GM21529 (cell line): Measurements from ENCODE around the gene ACR.
"Not testable (repeated sequence)": the region's sequence is repeated elsewhere in the genome, so short reads cannot be mapped to it uniquely, and the experiment has no call there.

Experiments used
- ATAC-seq: cut with Tn5 transposase; IDR thresholded peaks from one replicate; pipeline ENCODE4 v1.9.1; 2021; ENCODE audit not compliant: unreplicated experiment

Gene ACR

DNA sequence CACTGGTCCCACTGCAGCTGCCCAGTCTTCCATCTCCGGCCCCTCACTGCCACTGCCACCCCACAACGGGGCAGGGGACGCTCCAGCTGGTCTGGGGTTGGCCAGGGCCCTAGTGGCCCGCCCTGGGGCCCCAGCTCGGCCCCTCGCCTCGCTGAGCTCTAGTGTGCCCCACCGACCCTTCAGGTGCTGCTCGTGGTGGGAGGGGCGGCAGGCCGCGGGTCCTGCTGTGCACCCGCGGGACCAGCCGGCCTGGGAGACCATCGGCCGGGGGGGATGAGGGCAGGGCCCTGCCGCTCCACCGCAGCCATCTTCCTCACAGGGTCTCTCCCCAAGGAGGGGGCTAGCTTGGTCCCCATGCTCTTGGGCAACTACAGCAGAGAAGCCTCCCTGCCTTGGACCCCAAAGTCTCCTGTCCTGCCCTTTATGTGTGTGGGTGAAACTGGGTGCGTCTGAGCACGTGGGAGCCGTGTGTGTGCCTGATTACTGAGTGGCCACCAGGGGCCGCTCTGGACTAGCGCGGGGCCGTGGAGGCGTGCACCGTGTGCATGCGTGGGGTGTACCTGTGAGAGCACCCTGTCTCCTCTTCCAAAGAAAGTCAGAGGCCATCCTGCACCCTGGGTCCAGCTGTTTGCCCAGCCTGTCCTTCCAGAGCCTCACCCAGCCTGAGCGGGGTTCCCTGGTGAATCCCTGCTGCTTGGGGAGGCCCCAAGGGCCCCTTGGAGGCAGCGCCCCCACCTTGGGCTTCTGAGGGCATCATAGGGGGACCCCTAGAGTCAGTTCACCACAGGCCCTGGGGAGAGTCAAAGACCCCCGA lies 6.0 kb upstream of the ACR start:
- no peak for ATAC-seq

- ATAC-seq, result no peak
Observed at GRCh38 chr22:50732681-50733080, 5.3 kb upstream of the ACR start.

GRCh38 chr22:50733521-50734342 lies 4.3 kb upstream of the ACR start:
- ATAC-seq, result no peak

DNA sequence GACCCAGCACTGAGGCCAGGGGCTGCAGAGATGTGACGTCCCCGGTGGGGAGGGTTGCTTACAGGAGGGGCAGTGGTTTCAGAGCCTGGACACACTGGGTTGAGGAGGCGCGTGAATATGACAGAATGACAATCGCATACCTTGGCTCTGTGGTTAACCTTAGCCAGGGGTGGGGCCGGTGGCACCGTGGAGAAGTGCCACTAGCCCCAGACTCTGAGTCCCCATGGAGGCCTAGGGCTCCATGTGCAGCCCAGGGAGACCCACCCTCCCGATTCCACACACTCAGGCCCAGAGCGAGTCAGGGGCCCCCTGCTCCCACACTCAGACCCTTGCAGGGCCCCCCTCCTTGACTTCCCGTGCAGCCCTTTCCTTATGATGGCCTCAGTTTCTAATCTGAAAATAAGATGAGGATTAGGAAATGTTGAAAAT lies 3.6 kb upstream of the ACR start:
- no peak for ATAC-seq

DNA sequence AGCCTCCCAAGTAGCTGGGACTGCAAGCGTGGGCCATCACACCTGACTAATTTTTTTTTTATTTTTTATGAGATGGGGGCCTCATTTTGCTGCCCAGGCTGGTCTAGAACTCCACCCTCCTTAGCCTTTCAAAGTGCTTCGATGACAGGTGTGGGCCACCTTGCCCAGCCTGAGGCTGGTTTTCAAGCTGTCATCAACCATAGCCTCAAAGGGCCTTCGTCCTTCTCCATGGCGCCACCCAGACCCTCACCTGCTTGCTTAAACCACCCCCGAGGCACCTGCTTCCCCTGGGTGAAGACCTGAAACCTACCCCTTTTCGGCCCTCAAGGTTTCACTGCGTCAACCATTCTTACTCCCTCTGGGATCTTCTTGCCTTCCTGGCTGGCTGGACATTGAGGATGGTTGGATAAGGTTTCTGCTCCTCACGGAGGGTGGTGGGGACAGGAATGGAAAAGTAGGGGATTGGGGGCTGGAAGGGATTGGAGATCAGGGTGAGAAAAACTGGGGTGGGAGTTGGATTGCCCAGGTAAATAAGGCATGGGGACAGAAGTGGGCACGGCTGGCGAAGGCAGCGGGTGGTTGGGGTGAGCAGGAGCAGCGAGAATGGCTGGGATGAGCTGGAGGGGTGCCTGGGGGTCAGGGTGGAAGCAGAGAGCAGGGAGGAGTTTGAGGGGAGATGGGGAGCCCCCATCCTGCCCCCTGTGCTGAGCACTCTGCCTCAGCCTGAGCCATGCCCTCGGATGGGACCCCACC lies 2.8 kb upstream of the ACR start:
- ATAC-seq, result no peak

- no peak for ATAC-seq
Observed at GRCh38 chr22:50735739-50736030, 2.3 kb upstream of the ACR start.

DNA sequence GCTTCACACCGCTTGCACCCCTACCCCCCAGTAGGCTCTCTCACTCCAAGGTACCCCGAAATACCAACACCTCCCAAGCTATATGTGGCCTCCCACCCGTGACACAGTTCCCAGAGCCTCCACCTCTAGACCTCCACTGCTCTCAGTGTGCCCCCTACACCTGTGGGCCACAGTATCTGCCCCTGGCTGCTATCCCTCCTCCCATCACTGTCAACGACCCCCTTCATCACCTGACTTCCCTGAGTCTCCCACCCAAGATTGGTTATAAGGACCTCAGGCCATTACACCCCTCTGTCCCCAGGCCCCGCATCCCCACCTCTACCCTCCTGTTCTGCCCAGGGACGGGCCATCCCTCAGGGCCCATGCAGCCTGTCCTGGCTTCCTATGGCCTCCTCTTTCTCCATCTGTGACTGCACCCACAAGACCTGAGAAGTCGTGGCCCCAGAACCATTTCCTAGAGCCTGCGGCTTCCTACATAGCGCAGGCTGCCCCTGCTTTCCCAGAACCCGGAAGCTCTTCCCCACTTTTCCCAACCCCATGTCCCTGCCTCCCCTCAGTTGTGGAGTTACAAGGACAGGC lies 734 bp downstream of the ACR start:
- ATAC-seq, result no peak

DNA sequence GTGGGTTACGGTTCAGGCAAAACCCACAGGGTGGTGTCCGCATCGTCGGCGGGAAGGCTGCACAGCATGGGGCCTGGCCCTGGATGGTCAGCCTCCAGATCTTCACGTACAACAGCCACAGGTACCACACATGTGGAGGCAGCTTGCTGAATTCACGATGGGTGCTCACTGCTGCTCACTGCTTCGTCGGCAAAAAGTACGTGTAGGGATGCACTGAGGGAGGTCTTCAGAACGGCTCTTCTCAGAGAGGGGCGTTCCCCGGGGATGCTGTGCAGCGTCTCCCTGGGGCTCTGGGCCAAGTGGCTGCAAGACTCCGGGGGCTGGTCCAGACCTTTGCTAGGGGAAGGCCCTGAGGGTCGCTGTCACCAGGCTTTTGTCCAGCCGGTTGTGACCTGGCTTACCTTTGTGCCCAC lies 1.3 kb downstream of the ACR start:
- no peak for ATAC-seq

- ATAC-seq, result no peak
Observed at GRCh38 chr22:50739894-50740293, 1.9 kb downstream of the ACR start.

DNA sequence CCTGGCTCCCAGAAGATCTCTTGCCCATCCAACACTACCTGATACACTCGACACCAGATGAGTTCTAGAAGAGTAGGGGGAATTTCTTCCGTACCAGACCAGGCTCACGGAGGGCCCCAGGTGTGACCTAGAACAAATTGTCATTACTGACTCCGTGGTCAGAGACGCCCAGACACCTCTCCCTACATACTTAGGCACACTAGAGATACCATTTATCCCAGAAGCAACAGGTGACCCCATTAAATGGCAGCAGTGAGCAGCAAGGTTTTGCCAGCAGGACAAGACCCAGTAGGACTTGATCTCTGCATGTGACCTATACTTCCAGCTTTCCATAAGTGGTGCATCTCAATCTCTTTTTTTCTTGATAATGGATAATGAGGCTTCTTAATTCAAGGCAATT lies 2.7 kb downstream of the ACR start:
- not testable (repeated sequence) for ATAC-seq

- ATAC-seq, result not testable (repeated sequence)
Observed at GRCh38 chr22:50744424-50744823, 6.4 kb downstream of the ACR start.

- not testable (repeated sequence) for ATAC-seq
Observed at GRCh38 chr22:50747521-50747920, 9.5 kb downstream of the ACR start.

GRCh38 chr22:50748630-50749029 lies 10.6 kb downstream of the ACR start:
- not testable (repeated sequence) for ATAC-seq

- ATAC-seq, result not testable (repeated sequence)
Observed at GRCh38 chr22:50749302-50750074, 11.5 kb downstream of the ACR start.

GRCh38 chr22:50755251-50755650 lies 17.2 kb downstream of the ACR start:
- not testable (repeated sequence) for ATAC-seq

GRCh38 chr22:50756406-50756805 lies 18.4 kb downstream of the ACR start:
- not testable (repeated sequence) for ATAC-seq

GRCh38 chr22:50756949-50757491 lies 19.0 kb downstream of the ACR start:
- ATAC-seq, result not testable (repeated sequence)

- not testable (repeated sequence) for ATAC-seq
Observed at GRCh38 chr22:50759597-50760341, 21.8 kb downstream of the ACR start.

GRCh38 chr22:50761829-50762228 lies 23.8 kb downstream of the ACR start:
- not testable (repeated sequence) for ATAC-seq
